Measurements from ENCODE around the gene PYCR2. TPM values are rescaled to one million over a fixed set of nuclear protein-coding genes. Genes with fewer than 3 reads are reported as not detected.

PYCR2 gene
- total RNA-seq, 1 experiment from 2014 or later: 61.6 TPM

GRCh38 chr1:225906467-225906866 lies 17.6 kb downstream of the PYCR2 start:
- Histone ChIP-seq H3K4me3 (no peak overlapping the region), H3K4me1 (replicated peaks) (peaks cover 4% of the 10 kb centered on the region; the same call in 1 of the 2 replicates), H3K9me3 (replicated peaks) (no peaks in the 10 kb centered on the region), H3K36me3 (0 out of 2 replicates have a peak, but pooled peaks cover 2% of the 10 kb centered on the region), H3K27me3 (replicated peaks) (no peaks in the 10 kb centered on the region), H3K27ac (no peak overlapping the region)
- no peak for DNase-seq (ENCODE audit: low read depth in 1 of 2, low spot score in 2 of 2)

- no peaks in the 10 kb centered on the region for H3K9me3 ChIP-seq (replicated peaks)
- H3K27ac ChIP-seq: no peak overlapping the region
- no peaks in the 10 kb centered on the region for H3K4me1 ChIP-seq (replicated peaks)
- H3K4me3 ChIP-seq: no peak overlapping the region
- H3K36me3 ChIP-seq: no peaks in the 10 kb centered on the region
- no peaks in the 10 kb centered on the region for H3K27me3 ChIP-seq (replicated peaks)
- DNase-seq (ENCODE audit: low read depth in 1 of 2, low spot score in 2 of 2): no peak
Observed at GRCh38 chr1:225903623-225904022, 20.4 kb downstream of the PYCR2 start.

GRCh38 chr1:225899044-225899925 lies 24.8 kb downstream of the PYCR2 start:
- no peaks in the 10 kb centered on the region for H3K36me3 ChIP-seq
- no peaks in the 10 kb centered on the region for H3K9me3 ChIP-seq (replicated peaks)
- no peak for DNase-seq (ENCODE audit: low read depth in 1 of 2, low spot score in 2 of 2)
- peaks cover 6% of the 10 kb centered on the region for H3K4me1 ChIP-seq (replicated peaks)
- no peak overlapping the region for H3K27ac ChIP-seq
- H3K4me3 ChIP-seq: no peak overlapping the region
- H3K27me3 ChIP-seq (replicated peaks): no peaks in the 10 kb centered on the region

- Histone ChIP-seq H3K9me3 (replicated peaks) (no peaks in the 10 kb centered on the region), H3K4me3 (no peak overlapping the region), H3K4me1 (replicated peaks) (peaks cover 6% of the 10 kb centered on the region)
Observed at GRCh38 chr1:225897595-225898514, 26.2 kb downstream of the PYCR2 start.

GRCh38 chr1:225896937-225897549 lies 27.0 kb downstream of the PYCR2 start:
- no peak for DNase-seq (ENCODE audit: low read depth in 1 of 2, low spot score in 2 of 2)
- Histone ChIP-seq H3K36me3 (no peaks in the 10 kb centered on the region), H3K27me3 (replicated peaks) (no peaks in the 10 kb centered on the region), H3K4me1 (replicated peaks) (peaks cover 6% of the 10 kb centered on the region), H3K27ac (no peak overlapping the region), H3K4me3 (no peak overlapping the region), H3K9me3 (replicated peaks) (no peaks in the 10 kb centered on the region)

More at GRCh38 chr1:225897595-225898514, 26.2 kb downstream of the PYCR2 start:
- Histone ChIP-seq H3K27me3 (replicated peaks) (no peaks in the 10 kb centered on the region), H3K27ac (no peak overlapping the region), H3K36me3 (no peaks in the 10 kb centered on the region)
- no peak for DNase-seq (ENCODE audit: low read depth in 1 of 2, low spot score in 2 of 2)

GRCh38 chr1:225896494-225896893 lies 27.6 kb downstream of the PYCR2 start:
- Histone ChIP-seq H3K27ac (no peak overlapping the region), H3K4me3 (no peak overlapping the region), H3K36me3 (no peaks in the 10 kb centered on the region), H3K4me1 (replicated peaks) (peaks cover 6% of the 10 kb centered on the region), H3K27me3 (replicated peaks) (no peaks in the 10 kb centered on the region), H3K9me3 (replicated peaks) (no peaks in the 10 kb centered on the region)
- no peak for DNase-seq (ENCODE audit: low read depth in 1 of 2, low spot score in 2 of 2)

- H3K27me3 ChIP-seq (replicated peaks): no peaks in the 10 kb centered on the region
- no peak overlapping the region for H3K27ac ChIP-seq
- H3K36me3 ChIP-seq: no peaks in the 10 kb centered on the region
- H3K4me1 ChIP-seq (replicated peaks): peaks cover 6% of the 10 kb centered on the region
- no peak for DNase-seq (ENCODE audit: low read depth in 1 of 2, low spot score in 2 of 2)
- H3K4me3 ChIP-seq: no peak overlapping the region
- H3K9me3 ChIP-seq (replicated peaks): no peaks in the 10 kb centered on the region
Observed at GRCh38 chr1:225892307-225892706, 31.7 kb downstream of the PYCR2 start.

GRCh38 chr1:225891229-225891972 lies 32.6 kb downstream of the PYCR2 start:
- DNase-seq (ENCODE audit: low read depth in 1 of 2, low spot score in 2 of 2): no peak
- no peak overlapping the region for H3K27ac ChIP-seq
- no peak overlapping the region for H3K4me3 ChIP-seq
- H3K36me3 ChIP-seq: no peaks in the 10 kb centered on the region
- no peaks in the 10 kb centered on the region for H3K4me1 ChIP-seq (replicated peaks)
- H3K27me3 ChIP-seq (replicated peaks): no peaks in the 10 kb centered on the region
- H3K9me3 ChIP-seq (replicated peaks): no peaks in the 10 kb centered on the region

GRCh38 chr1:225890346-225891228 lies 33.5 kb downstream of the PYCR2 start:
- Histone ChIP-seq H3K4me3 (no peak overlapping the region), H3K27ac (no peak overlapping the region), H3K4me1 (replicated peaks) (no peaks in the 10 kb centered on the region), H3K9me3 (replicated peaks) (no peaks in the 10 kb centered on the region), H3K27me3 (replicated peaks) (no peaks in the 10 kb centered on the region), H3K36me3 (no peaks in the 10 kb centered on the region)
- no peak for DNase-seq (ENCODE audit: low read depth in 1 of 2, low spot score in 2 of 2)

- Histone ChIP-seq H3K9me3 (replicated peaks) (no peaks in the 10 kb centered on the region), H3K27me3 (replicated peaks) (no peaks in the 10 kb centered on the region), H3K4me1 (replicated peaks) (no peaks in the 10 kb centered on the region), H3K36me3 (no peaks in the 10 kb centered on the region), H3K27ac (no peak overlapping the region), H3K4me3 (no peak overlapping the region)
- DNase-seq (ENCODE audit: low read depth in 1 of 2, low spot score in 2 of 2): no peak
Observed at GRCh38 chr1:225889743-225890142, 34.3 kb downstream of the PYCR2 start.

GRCh38 chr1:225888898-225889601 lies 35.0 kb downstream of the PYCR2 start, which contains the start of gene LEFTY1:
Gene LEFTY1 (minus strand): TSS chr1:225889146. CDS start chr1:225889066, 80 bp downstream.
- no peak for DNase-seq (ENCODE audit: low read depth in 1 of 2, low spot score in 2 of 2)
- H3K27me3 ChIP-seq (replicated peaks): no peaks in the 10 kb centered on the region
- no peaks in the 10 kb centered on the region for H3K9me3 ChIP-seq (replicated peaks)
- no peaks in the 10 kb centered on the region for H3K4me1 ChIP-seq (replicated peaks)
- no peaks in the 10 kb centered on the region for H3K36me3 ChIP-seq
- no peak within 1 kb of the TSS for H3K4me3 ChIP-seq
- no peak within 1 kb of the TSS for H3K27ac ChIP-seq
